HUDEP-2 (cell line): ENCODE data around the gene RSF1.

Experiments
- DNase-seq, 76 experiments: peaks; one replicate each; lab custom pipeline; 2025; ENCODE audit not compliant: unreplicated experiment in 76 of 76; lab: John Stamatoyannopoulos, UW

RSF1 gene

DNA sequence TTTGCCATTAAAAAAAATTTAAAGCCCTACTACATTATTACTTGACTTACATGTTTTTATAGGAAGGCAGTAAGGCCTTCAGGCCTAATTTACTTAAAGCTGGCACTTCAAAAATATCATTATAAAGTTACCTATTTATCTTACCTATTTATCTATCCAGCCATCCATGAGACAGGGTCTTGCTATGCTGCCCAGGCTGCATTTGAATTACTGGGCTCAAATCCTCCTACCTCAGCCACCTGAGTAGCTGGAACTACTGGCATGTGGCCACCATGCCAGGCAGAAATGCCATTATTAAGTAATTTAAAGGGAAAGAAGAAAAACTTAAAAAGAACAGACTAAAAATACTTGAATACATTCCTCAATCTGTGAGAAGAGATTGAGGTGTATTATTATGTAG lies 122.7 kb downstream of the RSF1 start:
- DNase-seq = no peak

DNA sequence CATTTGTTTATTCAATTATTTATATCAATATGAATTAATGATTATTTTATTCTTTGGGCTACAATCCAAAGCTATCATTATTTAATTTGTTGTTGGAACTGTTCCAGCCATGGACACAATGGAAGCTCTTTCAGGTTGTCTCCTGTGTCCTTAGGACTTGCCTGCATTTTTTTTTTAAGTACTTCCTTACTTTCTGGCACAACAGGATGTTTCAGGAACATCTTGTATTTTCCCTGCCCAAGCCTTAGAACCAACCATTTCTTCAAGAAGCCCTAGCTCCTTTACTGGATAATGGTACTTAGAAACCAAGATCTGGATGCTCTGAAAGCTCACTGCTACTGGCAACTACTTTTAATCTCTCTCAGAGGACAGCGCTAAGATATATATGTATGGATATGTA lies 125.1 kb downstream of the RSF1 start:
- DNase-seq = no peak

GRCh38 chr11:77690649-77691048 lies 129.9 kb downstream of the RSF1 start:
- DNase-seq = no peak

DNA sequence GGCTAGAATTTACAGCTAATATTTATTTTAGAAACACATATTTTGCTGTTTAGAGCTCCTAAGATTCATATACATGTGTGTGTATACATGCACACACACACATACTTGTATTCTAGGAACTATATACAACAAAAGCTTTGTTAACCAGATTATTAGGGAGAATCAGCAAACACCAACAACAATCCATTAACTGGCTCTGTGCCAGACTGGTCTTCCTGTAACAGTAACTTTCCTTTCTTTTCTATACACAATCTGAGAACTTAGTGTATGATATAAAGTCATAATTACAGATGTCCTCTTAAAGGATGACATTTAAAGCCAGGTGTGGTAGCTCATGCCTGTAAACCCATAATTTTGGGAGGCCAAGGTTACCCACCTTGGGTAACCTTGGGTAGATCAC lies 133.4 kb downstream of the RSF1 start:
- DNase-seq = no peak

DNA sequence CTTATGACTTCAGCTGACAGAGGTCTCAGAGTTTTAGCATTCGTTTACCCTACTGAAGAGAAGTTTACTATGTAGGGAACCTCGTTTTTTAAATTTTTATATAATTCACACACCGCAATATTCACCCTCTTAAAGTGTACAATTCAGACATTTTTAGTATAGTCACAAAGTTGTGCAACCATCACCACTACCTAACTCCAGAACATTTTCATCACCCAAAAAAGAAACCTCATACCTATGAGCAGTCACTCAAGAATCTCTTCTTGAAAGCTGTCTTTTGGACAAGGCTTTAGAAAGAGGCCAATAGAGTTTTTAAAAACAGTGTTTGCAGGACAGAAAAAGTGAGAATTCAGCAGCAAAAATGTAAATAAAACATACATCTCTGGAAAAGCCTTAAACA lies 143.4 kb downstream of the RSF1 start:
- no peak for DNase-seq

- peak in 19 of 76 experiments; percentile 1 to 55 (median 16) for DNase-seq
Observed at GRCh38 chr11:77672264-77672663, 148.3 kb downstream of the RSF1 start.

GRCh38 chr11:77669848-77670511 lies 150.5 kb downstream of the RSF1 start:
- DNase-seq = peak in 2 of 76 experiments; percentile 4 to 7

DNA sequence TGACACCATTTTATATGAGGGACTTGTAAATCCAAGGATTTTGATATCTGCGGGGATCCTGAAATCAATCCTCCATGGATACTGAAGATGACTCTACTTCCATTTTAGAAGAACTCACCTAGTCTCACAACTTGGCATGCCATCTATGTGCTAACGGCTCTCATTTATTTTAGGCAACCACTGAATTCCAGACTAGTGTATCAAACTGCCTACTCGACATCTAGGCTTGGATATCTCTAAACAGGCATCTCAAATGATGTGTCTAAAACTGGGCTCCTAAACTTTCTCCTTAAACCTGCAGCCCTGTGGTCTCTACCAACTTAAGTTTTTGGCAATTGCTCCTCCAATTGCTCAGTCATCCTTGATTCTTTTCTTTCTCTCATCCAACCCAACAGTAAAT lies 151.8 kb downstream of the RSF1 start:
- no peak for DNase-seq

- no peak for DNase-seq
Observed at GRCh38 chr11:77665240-77665965, 155.1 kb downstream of the RSF1 start.

DNA sequence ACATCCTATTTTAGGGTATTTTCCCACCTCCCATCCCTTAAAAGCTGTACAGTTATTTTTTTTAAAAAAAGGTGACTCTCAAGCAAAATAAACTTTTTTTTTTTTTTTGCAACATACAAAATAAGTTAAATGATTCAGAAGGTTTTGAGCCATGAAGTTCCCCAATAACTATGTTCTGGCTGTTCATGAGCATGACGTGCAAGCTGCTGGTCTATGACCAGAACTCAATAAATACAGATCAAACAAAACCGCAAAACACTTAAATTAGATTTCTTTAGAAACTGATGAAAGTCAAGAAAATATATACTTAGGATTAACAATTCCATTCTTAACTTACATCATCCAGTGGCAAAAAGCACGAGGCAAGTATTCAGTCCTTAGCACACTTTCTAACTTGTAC lies 158.9 kb downstream of the RSF1 start:
- DNase-seq = no peak

DNA sequence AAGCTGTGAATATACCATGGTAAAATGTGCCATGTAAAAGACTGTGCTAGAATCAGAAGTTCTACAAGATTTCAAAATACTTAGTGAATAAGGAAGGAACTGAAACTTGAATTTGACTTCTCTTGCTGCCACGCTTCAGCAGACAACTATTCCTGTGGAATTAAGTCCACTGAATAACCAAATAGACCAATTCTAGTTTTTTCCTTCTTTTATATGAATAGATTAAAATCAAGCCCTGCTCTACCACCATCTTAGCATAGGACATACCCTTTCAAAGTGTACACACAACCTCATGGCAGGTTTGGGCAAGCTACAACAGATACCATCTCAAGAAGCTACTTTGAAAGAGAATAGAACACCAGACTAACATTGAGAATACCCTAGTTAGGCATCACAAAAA lies 159.6 kb downstream of the RSF1 start:
- no peak for DNase-seq

DNA sequence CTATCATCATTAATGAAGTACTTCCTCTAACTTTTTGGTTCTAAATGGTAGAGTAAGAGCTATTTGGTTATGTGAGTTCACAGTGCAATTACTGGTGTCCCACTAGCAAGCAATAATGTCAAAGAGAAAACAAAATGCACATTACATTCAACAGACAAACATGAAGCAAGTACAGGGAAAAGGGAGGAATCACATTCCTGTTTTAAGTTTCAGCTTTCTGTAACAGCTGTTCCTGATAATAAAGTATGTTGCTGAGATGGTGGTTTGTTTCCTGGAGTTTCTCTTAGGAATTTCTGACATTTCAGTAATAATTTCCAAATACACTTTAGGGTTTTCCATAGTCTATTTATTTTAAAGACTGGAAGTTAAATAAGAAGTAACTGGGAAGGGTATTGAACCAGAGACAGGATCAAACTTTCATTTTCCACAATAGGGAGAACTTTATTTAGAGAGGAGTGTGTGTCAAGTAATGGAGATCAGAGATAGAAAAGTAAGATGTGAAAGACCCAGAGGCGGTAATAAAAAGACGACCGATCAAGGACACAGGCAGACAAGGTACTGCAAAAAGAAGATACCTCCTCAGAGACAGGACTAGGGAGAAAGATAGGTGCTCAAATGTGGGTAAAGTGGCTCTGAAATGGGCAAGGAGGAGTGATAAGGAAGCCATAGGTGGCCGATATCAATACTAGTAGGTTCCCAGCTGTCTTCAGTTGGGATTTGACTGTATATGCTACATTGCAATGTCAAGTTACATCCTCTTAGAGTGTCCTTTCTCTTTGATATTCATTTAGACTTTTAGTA lies 162.1 kb downstream of the RSF1 start:
- peak in 9 of 76 experiments; percentile 11 to 43 (median 27) for DNase-seq

- no peak for DNase-seq
Observed at GRCh38 chr11:77656362-77656761, 164.2 kb downstream of the RSF1 start.

- no peak for DNase-seq
Observed at GRCh38 chr11:77654770-77655434, 165.6 kb downstream of the RSF1 start.

- DNase-seq = no peak
Observed at GRCh38 chr11:77650123-77650522, 170.4 kb downstream of the RSF1 start.

DNA sequence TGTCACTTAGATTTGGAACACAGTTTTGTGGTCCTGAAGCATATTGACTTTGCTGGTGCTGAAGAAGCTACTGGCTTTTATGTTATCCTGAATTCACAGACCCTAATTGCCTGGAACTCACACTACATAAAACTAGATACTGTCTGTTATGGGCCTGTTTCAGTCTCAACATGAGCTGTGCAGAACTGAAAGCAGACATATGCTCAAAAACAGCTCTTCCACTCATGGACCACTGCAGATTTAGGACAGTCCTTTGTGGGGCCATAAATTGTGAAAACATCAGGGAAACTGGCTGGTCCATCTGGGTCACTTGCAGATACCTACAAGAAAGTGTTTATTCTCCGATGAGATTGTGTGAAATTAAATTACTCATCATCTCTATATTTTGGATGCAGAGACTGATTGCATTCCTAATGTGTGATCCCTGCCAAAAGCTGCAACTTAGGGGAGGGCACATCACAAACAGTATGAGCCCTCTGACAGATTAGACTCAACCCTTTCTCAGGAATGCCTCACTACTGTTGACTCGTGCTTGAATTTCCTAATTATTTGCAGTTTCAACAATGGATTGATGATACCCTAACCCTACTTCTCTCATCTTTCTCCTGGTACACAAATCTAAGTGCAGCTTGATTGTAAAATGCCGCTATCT lies 172.7 kb downstream of the RSF1 start:
- no peak for DNase-seq

DNA sequence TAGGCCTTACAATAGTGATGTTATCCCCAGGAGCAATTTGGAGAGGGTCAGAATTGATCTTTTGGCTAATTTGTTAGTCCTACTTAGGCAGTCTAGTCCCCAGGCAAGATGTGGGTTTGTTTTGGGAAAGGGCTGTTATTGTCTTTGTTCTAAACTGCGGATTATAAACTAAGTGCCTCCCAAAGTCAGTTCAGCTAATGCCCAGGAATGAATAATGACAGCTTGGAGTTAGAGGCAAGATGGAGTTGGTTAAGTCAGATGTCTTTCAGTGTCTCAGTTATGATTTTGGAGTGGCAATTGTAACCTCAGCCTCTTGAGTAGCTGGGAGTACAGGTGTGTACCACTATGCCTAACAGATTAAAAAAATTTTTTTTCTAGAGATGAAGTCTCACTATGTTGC lies 175.6 kb downstream of the RSF1 start:
- DNase-seq = no peak

- no peak for DNase-seq
Observed at GRCh38 chr11:77642228-77642627, 178.3 kb downstream of the RSF1 start.

DNA sequence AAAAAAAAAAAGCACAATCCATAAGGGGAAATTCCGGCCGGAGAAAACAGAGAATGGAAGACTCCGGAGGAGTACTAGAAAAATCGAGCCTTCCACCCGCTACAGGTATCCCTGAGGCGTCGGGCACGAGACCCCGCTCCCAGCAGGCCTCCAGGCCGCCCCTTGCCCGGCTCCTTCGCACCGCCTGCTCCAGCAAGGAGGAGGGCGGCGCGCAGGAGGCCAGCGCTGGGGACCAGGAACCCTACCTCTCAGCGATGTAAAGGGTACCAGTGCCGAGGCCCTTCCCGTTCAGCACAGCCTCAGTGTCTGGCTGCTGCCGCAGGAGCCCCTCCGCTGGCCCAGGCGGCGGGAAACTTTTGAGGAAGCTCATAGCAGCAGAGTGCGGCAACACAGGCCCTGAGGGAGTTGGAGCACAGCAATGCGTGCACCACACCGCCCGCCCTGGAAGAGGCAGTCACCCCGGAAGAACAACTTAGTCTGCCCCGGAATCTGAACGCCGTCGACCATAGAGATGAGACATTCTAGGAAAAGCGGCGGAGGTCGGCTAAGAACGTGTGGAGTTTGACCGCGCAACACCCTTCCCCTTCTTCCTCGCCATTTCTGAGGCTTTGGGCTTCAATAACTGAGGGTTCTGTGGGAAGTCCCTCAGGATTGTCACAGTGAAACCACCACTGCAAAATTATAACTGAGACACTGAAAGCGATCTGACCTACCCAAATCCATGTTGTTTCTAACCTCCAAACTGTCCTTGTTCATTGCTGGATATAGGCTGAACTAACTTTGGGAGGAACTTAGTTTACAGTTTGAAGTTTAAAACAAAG lies 183.0 kb downstream of the RSF1 start, which contains the start of gene CLNS1A:
TSS of gene CLNS1A (minus strand) at position 450 of the 821 bp plus-strand sequence. CDS start at position 370, 80 bp downstream.
- DNase-seq = peak in 75 of 76 experiments; percentile 26 to 89 (median 75)
